GM18907 (cell line): ENCODE data around the gene C1QTNF7.

Experiments used
- ATAC-seq: cut with Tn5 transposase; IDR thresholded peaks from one replicate; pipeline ENCODE4 v1.9.1; 2021; ENCODE audit warnings: mild to moderate bottlenecking, moderate library complexity; ENCODE audit not compliant: unreplicated experiment

The C1QTNF7 gene

DNA sequence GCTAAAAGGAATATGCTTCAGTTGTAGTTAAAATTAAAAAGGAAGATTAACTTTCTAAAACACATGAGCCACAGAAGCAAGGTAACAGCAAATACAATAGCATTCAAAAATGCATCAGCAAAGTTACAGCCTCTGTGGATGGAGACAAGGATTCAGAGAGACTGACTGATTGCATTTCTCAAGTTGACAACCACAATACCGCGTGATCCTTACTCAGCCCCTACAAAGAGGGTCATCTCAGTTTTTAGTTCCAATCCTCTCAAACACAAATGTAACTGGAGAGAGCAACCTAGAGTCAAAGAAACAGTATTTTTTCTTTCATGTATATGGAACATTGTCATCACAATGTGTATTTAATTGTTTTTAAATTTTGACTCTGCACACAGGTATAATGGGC, 14.2 kb upstream of the C1QTNF7 start:
- ATAC-seq, result no peak

DNA sequence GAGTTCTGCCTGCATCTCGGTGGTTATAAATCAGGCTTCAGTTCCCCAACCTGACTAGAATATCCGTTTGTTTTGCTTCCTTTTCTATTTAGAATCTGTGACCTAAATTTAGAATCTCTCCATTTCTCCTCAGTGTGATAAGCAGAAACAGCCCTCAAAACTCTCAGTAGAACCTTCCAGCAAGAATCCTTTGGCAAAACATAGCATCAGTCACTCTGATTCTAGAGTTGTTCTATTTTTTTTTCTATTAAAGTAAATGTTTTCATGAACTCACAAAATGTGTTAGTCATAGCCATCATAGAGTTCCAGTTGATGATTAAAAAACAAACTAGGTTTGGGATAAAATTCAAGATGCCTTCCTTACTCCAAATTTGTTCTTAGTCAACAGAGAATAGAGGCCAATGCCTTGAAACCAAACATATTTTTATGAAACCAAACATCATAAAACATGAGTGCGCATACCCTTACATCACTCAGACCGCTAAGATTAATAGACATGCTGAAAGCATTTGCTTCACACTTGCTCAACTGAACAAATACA, 13.2 kb upstream of the C1QTNF7 start:
- no peak for ATAC-seq

DNA sequence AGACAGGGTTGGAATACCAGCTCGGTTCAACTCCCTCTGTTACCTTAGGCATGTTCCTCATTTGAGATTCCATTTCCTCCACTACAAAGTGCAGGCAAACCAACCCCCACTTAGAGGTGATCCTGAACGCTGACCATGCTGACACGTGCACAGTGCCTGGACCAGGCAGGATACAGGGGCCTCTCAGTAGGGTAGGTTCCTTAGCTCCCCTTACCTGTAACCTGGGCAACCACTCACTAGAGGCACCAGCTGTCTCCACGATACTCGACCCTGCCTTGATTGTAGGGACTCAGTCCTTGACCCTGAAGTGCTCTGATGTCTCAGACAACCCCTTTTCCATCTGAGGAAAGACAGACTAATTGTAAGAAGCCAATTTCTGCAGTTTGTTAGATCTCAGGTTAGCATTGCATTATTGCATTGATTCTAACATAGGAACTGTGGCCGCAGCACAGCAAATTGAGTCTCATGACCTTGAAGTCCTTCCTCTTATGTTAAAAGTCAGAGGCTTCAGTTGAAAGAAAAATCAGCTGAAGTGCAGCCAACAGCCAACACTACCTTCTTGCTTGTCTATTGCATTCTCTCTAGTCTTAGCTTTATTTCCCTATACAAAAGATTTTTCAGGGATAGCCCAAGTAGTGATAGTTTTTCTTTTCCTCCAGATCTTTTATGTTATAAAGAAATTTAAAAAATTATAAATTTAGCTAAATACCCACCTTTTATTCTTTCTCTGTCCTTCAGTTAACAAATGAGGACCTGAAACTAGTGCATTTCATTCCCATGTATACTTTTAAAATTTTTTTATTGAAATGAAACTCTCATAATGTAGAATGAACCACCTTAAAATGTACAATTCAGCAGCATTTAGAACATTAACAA, 11.2 kb upstream of the C1QTNF7 start:
- ATAC-seq, result no peak

DNA sequence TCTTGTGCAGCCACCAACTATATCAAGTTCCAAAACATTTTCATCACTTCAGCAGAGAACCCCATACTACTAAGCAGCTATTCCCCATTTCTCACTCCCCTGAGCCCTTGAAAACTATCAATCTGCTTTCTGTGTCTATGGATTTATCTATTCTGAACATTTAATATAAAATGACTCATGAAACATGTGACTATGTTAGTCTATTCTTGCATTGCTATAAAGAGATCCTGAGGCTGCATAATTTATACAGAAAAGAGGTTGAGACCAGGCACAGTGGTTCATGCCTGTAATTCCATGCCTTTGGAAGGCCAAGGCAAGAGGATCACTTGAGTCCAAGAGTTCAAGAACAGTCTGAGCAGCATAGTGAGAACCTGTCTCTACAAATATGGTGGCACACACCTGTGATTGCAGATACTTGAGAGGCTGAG, 10.6 kb upstream of the C1QTNF7 start:
- no peak for ATAC-seq

DNA sequence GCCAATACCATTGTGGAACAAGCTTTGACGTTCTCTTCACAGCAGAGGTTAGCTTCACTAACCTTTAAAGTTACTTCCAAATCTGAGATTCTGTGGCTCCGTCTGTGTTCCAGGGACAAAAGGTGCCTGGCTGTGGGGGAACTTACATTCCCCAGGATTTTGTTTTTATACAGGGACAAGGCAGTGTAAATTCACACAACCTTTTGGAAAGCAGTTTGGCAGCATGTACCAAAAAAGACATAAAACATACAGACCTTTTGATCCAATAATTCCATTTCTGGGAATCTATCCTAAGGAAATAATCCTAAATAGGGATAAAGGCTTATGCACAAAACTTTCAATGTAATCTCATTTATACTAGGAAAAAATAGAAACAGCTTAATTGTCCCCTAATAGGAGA, 8.9 kb upstream of the C1QTNF7 start:
- no peak for ATAC-seq

DNA sequence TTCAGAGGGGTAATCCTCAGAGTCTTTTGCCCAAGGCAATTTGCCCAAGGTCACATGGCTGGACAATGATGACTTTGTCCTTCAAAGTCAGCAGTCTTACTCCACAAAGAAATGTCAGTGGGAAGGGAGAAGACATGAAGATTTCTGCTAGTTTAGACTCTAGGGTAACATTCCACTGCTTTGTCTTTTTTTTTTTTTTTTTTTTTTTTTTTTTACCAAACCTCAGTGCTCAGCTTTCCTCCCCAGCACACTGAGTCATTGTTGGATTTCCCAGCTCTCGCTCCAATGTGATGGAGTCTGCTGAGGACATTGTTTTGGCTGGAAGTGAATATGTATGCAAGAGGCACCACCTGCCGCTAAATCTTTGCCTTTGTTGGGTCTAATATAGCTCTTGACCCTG, 7.2 kb upstream of the C1QTNF7 start:
- ATAC-seq, result no peak

DNA sequence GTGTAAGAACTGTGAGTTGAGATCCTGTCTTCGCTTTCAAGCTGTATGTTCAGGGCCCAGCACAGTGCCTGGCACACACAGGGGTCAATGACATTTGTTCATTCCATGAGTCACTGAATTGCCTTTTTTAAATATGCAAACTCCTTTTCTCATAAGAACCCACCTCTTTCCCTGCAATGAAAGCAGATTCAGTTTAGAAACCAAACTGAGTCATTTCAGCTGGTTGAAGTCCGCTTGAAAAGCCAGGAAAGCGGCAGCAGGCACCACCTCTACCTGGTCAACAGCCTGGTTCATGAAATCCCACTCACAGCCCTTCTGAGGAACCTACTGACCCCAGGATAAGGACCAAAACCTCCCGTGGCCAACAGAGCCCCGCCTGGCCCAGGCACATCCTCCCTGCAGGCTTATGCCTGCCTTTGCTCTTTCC, 4.5 kb upstream of the C1QTNF7 start:
- ATAC-seq, result no peak

DNA sequence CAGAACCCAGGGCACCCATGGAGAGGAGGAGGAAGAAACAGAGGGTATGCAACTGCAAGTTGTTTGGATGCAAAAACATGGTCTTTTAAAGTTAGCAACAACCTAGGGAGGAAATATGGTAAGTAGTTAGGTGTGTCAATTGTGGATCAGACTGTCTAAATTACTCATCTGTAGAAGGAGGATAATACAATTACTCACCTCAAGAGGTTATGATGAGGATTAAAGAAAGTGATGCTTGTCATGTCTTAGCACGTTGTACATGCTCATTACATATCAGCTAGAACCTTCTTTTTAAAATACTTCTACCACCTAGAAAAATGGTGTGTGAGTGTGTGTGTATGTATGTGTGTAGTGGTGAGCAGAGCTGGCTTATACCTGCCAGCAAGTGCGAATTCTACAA, 2.3 kb upstream of the C1QTNF7 start:
- no peak for ATAC-seq

DNA sequence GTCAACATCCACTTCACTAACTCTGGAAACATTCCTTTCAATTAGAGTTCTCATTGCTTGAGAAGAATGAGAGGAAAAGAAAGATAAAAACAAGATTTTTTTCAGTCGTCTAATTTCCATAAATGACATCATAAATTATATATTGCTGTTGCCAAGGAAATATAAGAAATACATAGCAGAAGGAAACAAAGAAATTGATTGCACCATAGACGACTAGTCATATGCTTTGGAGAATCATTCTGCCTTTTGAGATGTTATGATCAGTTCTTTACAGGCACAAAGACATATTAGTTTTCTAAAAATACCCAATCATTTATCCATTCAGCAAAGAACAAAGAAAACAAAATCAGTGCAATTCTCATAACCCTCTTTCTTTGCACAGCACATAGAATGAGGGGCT, 672 bp upstream of the C1QTNF7 start:
- ATAC-seq, result no peak

DNA sequence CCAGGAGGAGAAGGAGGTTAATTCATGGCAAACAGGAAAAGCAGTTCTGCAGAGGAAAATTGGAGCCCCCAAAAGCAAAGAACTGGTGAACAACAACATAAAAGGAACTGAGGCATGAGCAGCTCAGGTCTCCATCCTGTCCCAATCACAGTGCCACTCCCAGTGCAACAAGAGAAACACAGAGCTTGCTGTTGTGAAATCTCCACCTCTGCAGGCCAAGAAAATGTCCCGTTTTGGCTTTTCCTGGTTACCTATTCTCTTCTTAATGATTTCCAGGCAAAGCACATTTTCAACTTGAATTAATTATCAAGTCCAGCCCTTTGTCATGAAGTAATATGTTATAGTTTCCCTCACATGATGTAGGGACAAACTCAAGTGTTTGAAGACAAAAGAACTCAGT, 778 bp downstream of the C1QTNF7 start:
- no peak for ATAC-seq

DNA sequence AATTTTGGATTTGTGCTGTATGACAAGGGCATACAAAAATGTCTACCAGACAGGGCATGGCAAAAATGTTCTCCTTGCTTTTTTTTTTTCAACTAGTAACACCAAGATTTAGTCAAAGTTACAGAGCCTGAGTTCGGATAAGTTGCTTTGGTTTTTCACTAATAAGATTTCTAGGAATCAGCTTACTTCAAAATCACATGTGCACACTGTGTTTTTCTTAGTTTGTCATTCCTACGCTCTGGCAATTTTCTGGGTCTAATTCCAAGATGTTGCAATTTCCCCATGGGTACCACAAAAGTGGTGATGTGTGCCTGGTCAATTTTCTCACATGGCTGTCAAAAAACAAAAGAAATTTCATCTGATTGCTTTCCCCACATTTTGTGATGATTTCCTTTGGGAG, 6.3 kb downstream of the C1QTNF7 start:
- ATAC-seq, result no peak

DNA sequence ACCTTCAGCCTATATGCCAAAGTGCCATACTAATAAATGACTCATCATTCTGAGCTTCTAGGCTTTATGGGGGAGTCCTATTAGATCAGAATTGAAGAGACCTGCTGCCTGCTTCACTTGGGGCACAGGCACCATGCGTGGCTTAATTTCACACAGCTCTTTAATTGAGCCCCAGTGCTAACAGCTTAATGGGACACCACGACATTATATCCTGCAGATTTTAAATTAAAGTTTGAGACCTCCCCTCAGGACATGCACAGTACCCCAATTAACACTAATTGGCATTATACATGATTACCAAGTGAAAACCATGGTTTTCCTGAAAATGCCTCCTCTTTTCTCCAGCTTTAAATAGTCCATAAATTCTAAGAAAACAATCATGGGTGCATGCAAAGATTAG, 6.8 kb downstream of the C1QTNF7 start:
- no peak for ATAC-seq

DNA sequence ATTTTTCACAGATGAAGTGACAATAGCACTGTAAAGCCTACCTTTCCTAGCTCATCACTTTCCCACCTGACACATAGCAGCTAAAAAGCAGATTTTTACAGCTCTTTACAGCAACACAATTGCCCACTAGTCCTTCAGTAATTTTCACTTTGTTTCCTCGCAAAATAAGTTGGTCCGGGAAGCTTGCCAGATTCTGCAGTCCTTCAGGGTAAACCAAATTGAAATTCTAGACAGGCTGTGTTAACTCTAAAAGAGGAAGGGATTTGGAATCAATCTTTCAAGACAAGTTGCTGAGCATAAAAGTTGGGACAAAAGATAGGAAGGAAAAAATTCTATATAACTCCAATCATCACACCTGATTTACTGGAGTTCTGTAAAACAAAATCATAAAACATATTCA, 8.7 kb downstream of the C1QTNF7 start:
- no peak for ATAC-seq

DNA sequence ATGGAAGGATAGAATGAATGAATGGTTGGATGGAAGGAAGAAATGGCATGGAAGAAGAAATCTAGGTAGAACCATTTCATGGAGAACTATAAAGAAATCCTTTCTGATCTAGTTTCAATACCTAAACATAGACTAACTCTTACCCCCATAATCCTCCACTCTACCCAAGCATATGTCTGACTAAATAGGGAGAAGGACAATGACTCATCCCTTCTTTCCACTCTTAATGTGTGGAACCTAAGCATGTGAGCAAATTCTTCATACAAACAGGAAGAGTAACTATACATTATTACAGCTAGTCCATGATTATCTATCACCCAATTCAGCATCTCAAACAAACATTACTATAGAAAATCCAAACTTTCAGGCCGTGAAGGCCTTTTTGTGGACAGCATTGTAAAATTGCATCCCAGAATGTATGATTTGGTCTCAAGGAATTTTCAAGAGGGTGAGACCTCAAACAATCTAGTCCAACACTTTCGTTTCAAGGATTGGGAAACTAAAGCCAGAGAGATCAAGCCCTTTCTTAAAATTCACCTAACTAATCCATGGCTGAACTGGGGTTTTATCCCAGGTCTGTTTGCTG, 11.2 kb downstream of the C1QTNF7 start:
- no peak for ATAC-seq

DNA sequence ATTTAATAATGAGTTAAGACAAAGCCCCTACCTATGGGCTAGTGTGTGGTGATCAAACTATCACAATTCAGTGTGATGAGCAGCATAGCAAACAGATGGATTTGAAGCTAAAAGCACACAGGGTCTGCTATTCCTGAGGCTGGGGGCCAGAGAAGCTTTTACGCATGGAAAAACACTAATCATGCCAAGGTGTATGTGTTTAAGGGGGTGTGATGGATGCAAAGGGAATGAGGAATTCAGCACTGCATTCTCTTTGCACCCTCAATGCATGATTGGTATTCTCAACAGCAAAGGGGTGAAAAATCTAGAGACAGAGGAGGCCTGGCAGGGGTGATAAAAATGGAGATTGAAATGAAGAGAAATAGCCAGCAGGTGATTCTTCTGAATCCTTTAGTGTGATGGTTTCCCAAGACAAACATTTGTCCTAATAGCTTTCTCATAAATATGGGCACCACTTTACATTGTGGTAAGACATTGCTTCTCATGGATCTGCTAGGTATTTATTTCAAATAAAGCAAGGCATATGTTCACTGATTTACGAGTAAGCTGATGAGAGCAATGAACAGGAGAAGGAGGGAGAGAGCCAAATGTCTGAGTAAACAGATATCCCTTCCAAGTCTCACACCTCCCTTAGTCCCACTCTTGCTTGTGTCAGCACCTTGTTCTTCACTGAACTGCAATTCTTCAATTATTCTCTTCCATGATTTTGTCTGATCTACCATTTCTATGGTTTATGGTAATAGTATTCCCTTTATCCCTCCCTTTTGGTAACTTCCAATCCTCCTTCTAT, 15.7 kb downstream of the C1QTNF7 start:
- no peak for ATAC-seq

DNA sequence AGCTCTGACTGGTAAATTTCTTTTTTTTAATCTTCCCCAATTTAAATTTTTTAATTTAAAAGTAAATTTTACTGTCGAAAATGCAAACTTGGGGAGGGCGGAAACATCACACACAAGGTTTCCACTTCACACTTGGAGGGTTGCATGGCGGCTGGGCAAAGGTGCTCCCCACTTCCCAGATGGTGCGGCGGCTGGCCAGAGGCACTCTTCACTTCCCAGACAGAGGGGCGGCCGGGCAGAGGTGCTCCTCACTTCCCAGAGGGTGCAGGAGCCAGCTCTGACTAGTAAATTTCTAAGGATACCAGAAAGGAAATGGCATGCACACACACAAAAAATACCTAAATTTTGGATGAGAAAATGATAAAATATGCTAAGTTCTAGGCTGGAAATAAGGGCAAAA, 16.4 kb downstream of the C1QTNF7 start:
- no peak for ATAC-seq

DNA sequence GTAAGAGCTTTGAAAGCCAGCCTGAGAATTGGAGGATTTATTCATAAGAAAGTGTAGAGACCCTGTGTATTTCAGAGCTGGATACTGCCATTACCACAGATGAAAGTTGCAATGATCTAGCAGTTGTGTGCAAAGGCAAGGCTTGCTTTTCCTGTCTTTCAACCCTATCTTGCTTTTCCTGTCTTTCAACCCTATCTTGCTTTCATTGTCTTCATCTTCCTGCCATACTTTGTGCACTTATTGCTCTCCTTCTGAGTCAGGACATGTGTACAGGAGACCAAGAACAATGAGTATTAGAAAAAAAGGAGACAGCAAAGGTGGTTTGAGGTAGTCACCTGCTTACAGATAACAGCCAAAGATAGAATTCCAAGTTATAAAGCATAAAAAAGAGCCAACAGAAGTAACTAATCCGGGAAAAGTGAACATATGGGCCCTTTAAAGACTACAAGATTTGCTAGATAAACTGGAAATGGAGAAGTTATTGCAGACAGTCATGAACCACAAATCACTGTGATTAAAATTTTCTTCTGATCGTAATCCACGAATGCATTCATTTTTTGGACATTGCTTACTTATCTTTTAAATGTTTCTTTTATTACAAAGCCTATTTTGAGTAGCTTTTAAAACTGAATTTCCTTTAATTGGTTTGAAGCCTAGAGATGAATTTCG, 17.2 kb downstream of the C1QTNF7 start:
- ATAC-seq, result no peak

DNA sequence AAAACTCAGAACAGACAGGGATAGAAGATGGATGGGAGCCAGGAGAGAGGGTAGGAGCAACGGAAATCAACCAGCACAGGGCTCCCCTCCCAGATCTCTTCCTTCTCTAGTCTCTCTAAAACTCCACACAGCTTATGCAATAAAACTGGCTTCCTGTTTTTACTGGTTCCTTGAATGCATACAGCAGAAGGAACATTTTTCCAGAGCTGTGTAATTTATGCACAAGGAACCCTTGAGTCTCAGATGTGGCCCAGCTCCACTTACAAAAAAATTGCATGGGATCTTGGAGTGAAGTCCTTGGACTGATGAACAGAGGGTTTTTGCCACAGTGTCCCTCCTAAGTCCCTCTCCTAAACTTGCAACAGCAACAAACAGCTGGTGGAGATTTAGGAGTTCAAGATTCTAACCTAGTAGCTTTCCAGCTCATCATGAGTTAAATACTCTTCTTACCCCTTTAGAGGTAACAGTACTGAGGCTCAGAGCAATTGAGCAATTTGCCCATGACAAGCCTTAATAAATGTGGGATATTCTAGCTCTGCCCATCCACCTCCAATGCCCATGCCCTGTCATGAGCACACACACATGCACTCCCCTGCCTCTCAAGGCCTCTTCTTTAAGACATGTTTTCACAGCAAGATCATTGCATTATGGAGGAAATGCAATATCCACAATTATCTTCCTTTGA, 23.5 kb downstream of the C1QTNF7 start:
- ATAC-seq, result no peak

DNA sequence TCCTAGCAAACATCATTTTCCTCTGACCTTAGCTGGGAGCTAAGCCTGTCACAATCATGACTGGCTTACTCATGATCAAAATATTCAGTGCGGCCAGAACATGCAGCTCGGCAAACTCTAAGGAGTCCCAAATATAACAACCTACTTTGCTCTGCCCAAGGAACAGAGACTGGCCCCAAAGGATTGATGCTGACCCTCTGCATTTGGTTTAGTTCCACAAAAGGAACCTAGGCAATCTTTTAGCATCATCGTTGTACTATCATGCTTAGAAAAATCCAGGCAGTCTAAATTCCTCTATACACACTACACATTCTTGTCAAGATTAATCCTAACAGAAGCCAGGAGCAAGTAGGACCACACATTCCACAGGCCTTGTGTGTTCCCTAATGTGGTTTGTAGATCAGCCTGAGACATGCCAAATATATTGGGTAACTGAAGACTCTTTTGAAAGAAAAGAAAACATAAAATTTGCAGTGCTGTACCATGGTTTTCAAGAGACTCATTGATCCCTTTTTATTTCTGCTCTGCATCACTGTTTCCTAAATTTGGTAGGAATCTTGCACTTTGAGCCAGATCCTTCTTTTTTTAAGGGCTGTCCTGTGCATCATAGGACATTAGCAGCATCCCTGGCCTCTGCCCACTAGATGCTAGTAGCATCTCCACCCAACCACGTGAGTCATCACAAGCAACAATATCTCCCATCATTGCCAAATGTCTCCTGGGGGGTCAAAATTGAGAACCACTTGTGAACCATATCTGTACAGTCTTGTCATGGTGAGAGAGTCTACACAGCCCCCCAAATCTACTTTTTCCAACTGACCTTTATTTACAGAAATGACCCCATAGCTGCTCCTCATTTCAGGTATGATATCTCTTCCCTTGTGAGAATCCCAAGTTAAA, 24.3 kb downstream of the C1QTNF7 start:
- no peak for ATAC-seq
